Endodermal cell (in vitro differentiated cells): ENCODE measurements around the gene IGFL3. TPM values are rescaled to one million over a fixed set of nuclear protein-coding genes. Genes with fewer than 3 reads are reported as not detected.
A peak's percentile ranks its signal among the peaks of the same experiment; 100 is the strongest.
"Not testable (repeated sequence)": the region's sequence is repeated elsewhere in the genome, so short reads cannot be mapped to it uniquely, and the experiment has no call there.

ENCODE experiments used
- DNase-seq: peaks from one replicate; pipeline ENCODE4 v3.0.0-alpha.2; 2017
- H3K27ac ChIP-seq: 2 replicates; pipeline ENCODE4 v1.5.1; 2013; ENCODE audit warnings: mild to moderate bottlenecking, low read depth, low read length, moderate library complexity
- H3K27me3 ChIP-seq: 2 replicates; pipeline ENCODE4 v1.6.1; 2013; ENCODE audit warnings: mild to moderate bottlenecking, low read length, moderate library complexity; ENCODE audit not compliant: insufficient read depth, control insufficient read depth, poor library complexity, severe bottlenecking
- H3K36me3 ChIP-seq: 2 replicates; pipeline ENCODE4 v1.7.0; 2013; ENCODE audit warnings: mild to moderate bottlenecking, low read length, moderate library complexity; ENCODE audit not compliant: control insufficient read depth, insufficient read depth
- H3K4me1 ChIP-seq: one replicate; pipeline ENCODE4 v1.7.0; 2013; ENCODE audit warnings: low read length; ENCODE audit not compliant: control insufficient read depth, insufficient read depth
- H3K4me3 ChIP-seq: 2 replicates; pipeline ENCODE4 v1.5.1; 2013; ENCODE audit warnings: mild to moderate bottlenecking, low read length, moderate library complexity
- H3K9ac ChIP-seq: 2 replicates; pipeline ENCODE4 v1.6.1; 2013; ENCODE audit warnings: mild to moderate bottlenecking, low read length, moderate library complexity; ENCODE audit not compliant: poor library complexity, severe bottlenecking; ENCODE audit errors: extremely low read depth
- H3K9me3 ChIP-seq: 2 replicates; pipeline ENCODE4 v1.6.1; 2013; ENCODE audit warnings: mild to moderate bottlenecking, low read length, moderate library complexity; ENCODE audit not compliant: control insufficient read depth
- H3K27ac Mint-ChIP-seq: 2 replicates; pipeline ENCODE4 v1.8.0; 2020; ENCODE audit warnings: mixed read lengths
- H3K27me3 Mint-ChIP-seq: 2 replicates; pipeline ENCODE4 v1.8.0; 2021; ENCODE audit warnings: mild to moderate bottlenecking, mixed read lengths; ENCODE audit not compliant: insufficient read depth
- H3K36me3 Mint-ChIP-seq: 2 replicates; pipeline ENCODE4 v1.8.0; 2020; ENCODE audit warnings: low read depth, mixed read lengths
- H3K4me1 Mint-ChIP-seq: 2 replicates; pipeline ENCODE4 v1.8.0; 2020; ENCODE audit warnings: mixed read lengths
- H3K4me3 Mint-ChIP-seq: 2 replicates; pipeline ENCODE4 v1.8.0; 2020; ENCODE audit warnings: mild to moderate bottlenecking, moderate library complexity, mixed read lengths
- H3K9me3 Mint-ChIP-seq: 2 replicates; pipeline ENCODE4 v1.8.0; 2020; ENCODE audit warnings: mild to moderate bottlenecking, mixed read lengths
- CTCF ChIP-seq: fragments of 200-600 bp; sonication (generic); conservative IDR thresholded peaks from 2 replicates; pipeline ENCODE4 v1.5.0; 2021; ENCODE audit warnings: antibody characterized with exemption, mild to moderate bottlenecking
- WGBS, 2 experiments: methylation state at CpG; one replicate each; pipeline versions ENCODE4 v1.1.5 to v1.1.7; 2013; ENCODE audit warnings: missing lambda C conversion rate in 2 of 2, mixed read lengths in 1 of 2; ENCODE audit not compliant: insufficient coverage in 1 of 2, insufficient read length in 1 of 2; 5-methylcytosine and 5-hydroxymethylcytosine counted together
- total RNA-seq, 2 donors: library from RNA; stranded (reverse); fragmentation: NEBNext Ultra II Directional in 1 of 2; extraction: Animal tissue kit (Norgen Biotek cat#: 25700) in 1 of 2; gene quantifications; 2 replicates in 1 of 2; 3 replicates in 1 of 2; pipeline ENCODE4 v1.2.1, GENCODE V29; 2021

The IGFL3 gene
- total RNA-seq, 2 donors from 2014 or later = 0.88 to 2.1 TPM

- H3K27me3 ChIP-seq = peaks cover 11% of the 10 kb centered on the region
- Mint-ChIP-seq H3K9me3 (peaks cover 41% of the 10 kb centered on the region), H3K4me1 (peaks cover 8% of the 10 kb centered on the region), H3K36me3 (no peaks in the 10 kb centered on the region), H3K27me3 (peaks cover 53% of the 10 kb centered on the region), H3K4me3 (no peak overlapping the region), H3K27ac (no peak overlapping the region)
- peaks cover 36% of the 10 kb centered on the region for H3K9me3 ChIP-seq
- no peak for TF ChIP-seq CTCF
- DNase-seq = no peak
- no peak overlapping the region for H3K4me3 ChIP-seq
- no peaks in the 10 kb centered on the region for H3K36me3 ChIP-seq
- no peak overlapping the region for H3K27ac ChIP-seq
- no peaks in the 10 kb centered on the region for H3K4me1 ChIP-seq
- no peak overlapping the region for H3K9ac ChIP-seq
- 97% methylated on average over 3 of the region's 3 CpGs; no CpG with 5 or more reads in 1 of the 2 experiments for WGBS, 2 experiments
These were observed 43.9 kb downstream of the IGFL3 start for GRCh38 chr19:46080561-46080960.

GRCh38 chr19:46079576-46079975 lies 44.9 kb downstream of the IGFL3 start:
- Histone ChIP-seq H3K4me3 (no peak overlapping the region), H3K27ac (no peak overlapping the region), H3K4me1 (no peaks in the 10 kb centered on the region), H3K27me3 (peaks cover 19% of the 10 kb centered on the region), H3K36me3 (no peaks in the 10 kb centered on the region), H3K9me3 (peaks cover 30% of the 10 kb centered on the region), H3K9ac (no peak overlapping the region)
- no peak for DNase-seq
- H3K27me3 Mint-ChIP-seq = peaks cover 52% of the 10 kb centered on the region
- no peak for TF ChIP-seq CTCF
- H3K27ac Mint-ChIP-seq = no peak overlapping the region
- H3K36me3 Mint-ChIP-seq = no peaks in the 10 kb centered on the region
- H3K4me3 Mint-ChIP-seq = no peak overlapping the region
- H3K9me3 Mint-ChIP-seq = peaks cover 31% of the 10 kb centered on the region
- H3K4me1 Mint-ChIP-seq = peaks cover 8% of the 10 kb centered on the region
- WGBS, 2 experiments = 95 to 99% methylated on average over 7 of the region's 7 CpGs

- H3K4me3 Mint-ChIP-seq, H3K27ac Mint-ChIP-seq, H3K4me1 Mint-ChIP-seq, H3K36me3 ChIP-seq, H3K4me3 ChIP-seq, H3K36me3 Mint-ChIP-seq, H3K4me1 ChIP-seq, H3K9ac ChIP-seq, H3K27ac ChIP-seq: not testable (repeated sequence)
- Histone ChIP-seq H3K27me3 (peaks cover 26% of the 10 kb centered on the region), H3K9me3 (peaks cover 31% of the 10 kb centered on the region)
- DNase-seq = peak; percentile 85
- Mint-ChIP-seq H3K27me3 (peaks cover 55% of the 10 kb centered on the region), H3K9me3 (peaks cover 32% of the 10 kb centered on the region)
- 80 to 91% methylated on average over 16 to 27 of the region's 71 CpGs for WGBS, 2 experiments
- peak; percentile 80 for TF ChIP-seq CTCF
These were observed 45.7 kb downstream of the IGFL3 start for GRCh38 chr19:46078573-46079332.
